NK-92 treated with Interleukin-12 subunit alpha and Interleukin-12 subunit beta, amount 100 ng/mL, for 24 hours (cell line): ENCODE results near the gene HBM.
"Not testable (repeated sequence)": the region's sequence is repeated elsewhere in the genome, so short reads cannot be mapped to it uniquely, and the experiment has no call there.

Source experiments
- DNase-seq: peaks from one replicate; lab custom pipeline; 2025; lab: John Stamatoyannopoulos, UW

HBM gene

DNA sequence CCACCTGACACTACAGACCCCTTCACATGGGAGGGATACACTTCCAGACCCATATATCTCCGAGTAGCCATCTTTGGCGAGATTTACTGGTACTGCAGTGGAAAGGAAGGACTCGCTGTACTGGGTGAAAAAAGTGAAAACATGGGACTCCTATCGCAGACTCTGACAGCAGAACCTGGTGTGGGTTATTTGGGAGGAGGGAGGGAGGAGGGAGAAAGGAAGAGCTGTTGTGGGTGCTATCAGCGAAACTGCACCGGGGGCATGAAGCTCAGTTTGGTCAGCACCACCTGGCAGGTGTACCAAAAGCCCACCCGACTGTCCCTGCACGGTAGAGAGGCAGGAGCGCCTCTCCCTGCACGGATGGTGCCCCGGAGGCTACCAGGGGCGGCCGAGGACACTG, 19.4 kb downstream of the HBM start:
- DNase-seq: no peak

DNA sequence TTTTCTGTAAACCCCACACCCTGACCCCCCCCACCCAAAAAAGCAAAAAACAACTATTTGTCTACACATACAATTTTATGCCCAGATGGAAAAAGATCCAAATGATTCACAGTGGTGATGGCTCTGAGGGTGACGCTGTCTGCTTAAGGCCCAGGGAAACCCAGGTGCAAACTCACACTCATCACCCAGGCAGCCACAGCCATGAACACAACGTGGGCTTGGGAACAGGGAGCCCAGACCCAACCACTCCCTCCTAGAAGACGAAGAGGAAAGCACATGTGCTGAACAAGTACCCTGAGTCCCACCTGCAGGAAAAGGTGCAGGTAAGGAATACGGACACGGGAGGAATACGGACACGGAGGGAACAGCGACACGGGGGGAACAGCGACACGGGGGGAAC, 19.9 kb downstream of the HBM start:
- DNase-seq: no peak

DNA sequence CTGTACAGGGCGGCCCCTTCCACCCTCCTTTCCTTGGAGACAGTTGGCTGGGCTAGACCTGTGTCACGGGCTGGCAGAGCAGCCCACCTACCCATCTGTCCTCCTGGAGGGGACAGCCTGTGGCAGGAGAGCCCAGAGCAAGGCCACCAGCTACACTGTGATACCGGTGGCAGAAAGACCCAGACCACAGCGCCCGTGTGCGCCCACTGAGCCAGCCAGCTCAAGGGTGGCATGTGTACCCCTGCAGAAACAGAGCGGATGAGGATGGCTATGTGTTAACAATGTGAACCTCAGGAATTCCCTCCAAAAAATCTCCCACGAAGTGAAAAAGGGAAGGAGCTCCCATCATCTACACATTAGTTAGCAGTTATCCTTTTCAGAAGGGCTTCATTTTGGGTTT, 21.6 kb downstream of the HBM start:
- no peak for DNase-seq

DNA sequence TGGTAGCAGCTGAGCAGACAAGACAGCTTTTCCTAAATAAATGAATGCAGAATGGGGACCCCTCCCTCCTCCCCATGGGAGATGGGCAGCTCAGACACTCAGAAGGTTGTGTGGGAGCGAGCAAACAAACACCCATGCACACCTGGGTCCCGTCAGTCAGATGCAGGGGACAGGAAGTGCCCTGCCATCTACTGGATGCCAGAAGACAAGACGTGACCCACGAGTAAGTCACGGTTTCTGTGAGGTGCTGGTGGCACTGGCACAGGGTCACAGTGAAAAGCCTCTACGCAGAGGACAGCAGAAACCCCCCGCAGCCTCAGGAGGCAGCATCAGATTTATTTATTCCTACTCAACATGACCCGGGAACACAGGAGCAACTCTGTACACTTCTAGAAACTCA, 22.9 kb downstream of the HBM start:
- DNase-seq: no peak

DNA sequence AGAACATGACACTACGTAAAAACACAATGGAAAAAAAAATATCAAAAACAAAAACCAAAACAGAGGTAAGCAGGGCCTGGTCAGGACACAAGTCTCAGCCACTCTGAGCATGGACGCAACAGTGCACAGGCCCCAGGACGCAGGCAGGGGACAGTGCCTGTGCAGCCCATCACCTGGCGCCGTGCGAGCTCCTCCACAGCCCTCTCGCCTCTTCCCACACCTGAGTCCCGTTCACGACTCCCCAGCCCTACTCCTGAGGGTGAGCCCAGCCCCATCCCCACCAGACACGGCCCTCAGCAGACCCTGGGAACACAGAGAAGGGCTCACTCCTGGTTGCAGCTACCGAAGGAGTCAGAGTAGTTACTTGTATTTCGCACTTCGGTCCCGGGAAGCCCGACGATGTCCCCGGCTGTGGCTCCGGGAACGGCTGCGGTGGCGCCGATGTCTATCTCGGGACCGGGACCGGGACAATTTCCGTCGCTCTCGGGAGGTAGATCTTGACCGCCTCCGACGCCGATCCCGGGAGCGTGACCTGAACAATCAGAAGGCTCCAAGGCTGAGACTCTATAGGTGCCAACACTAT, 23.9 kb downstream of the HBM start:
- no peak for DNase-seq

DNA sequence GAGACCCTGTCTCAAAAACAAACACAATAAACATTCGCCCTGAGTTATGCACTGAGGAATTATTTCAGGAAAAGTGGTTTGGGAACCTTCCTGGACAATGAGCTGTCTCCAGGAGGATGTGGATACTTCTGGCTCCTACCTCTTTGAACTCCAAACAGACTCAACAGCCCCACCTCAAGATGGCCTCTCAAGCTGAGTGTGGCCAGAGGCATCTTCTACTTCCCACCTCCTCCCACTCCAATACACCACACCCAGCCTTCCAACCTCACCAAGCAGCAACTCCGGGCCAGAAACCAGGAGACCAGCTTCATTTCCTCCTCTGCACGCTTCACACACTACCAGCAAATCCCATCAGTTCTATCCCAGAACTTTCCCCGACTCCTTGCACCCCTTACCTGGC, 26.1 kb downstream of the HBM start:
- DNase-seq: no peak

DNA sequence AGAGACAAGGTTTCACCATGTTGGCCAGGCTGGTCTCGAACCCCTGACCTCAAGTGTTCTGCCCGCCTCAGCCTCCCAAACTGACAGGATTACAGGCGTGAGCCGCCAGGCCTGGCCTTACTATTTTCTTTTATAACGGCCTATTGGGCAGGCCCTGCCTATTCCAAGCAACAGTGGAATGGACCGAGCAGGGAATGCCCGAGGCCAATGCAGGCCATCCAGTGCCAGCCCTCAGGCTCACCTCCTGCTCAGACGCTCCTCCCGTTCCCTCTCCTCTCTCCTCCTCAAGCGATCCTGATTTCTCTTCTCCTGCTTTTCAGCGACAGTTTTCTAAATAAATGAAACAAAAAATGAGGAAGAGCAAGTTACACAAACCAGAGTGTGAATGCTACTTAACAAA, 26.9 kb downstream of the HBM start:
- no peak for DNase-seq

DNA sequence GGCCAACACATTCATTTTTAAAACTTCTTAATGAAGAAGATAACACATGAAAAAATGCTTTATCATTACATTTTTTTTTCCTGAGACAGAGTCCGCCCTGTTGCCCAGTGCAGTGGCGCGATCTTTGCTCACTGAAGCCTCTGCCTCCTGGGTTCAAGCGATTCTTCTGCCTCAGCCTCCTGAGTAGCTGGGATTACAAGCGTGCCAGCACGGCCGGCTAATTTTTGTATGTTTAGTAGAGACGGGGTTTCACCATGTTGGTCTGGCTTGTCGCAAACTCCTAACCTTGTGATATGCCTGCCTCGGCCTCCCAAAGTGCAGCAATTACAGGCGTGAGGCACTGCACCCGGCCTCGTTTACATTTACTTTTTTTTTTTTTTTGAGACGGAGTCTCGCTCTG, 27.7 kb downstream of the HBM start:
- no peak for DNase-seq

DNA sequence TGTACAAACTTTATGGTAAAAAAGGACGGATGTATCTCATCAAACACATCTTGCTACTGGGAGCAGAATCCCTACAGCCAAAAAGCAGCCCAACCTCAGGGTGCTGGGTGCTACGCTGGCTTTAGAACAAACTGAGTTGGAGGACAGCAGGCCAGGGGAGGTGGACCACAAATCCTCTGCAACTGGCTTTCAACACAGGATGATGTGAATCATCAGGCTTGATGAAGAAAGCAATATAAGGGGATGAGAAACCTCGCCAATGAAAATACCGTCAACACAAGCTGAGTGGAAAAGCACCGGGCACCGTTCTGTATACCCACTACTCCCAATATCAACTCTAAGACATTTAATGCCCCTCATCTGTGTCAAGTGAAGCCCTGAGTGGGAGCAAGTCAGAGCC, 28.7 kb downstream of the HBM start:
- no peak for DNase-seq

DNA sequence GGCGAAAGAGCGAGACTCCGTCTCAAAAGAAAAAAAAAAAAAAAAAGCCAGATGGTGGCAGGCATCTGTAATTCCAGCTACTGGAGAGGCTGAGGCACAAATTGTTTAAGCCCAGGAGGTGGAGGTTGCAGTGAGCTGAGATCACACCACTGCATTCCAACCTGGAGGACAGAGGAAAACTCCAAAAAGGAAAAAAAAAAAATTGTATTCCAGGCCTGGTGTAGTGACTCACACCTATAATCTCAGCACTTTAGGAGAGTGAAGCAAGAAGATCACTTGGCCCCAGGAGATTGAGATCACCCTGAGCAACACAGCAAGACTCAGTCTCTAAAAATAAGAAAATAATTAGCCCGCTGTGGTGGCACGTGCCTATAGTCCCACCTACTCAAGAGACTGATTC, 34.6 kb downstream of the HBM start:
- no peak for DNase-seq

DNA sequence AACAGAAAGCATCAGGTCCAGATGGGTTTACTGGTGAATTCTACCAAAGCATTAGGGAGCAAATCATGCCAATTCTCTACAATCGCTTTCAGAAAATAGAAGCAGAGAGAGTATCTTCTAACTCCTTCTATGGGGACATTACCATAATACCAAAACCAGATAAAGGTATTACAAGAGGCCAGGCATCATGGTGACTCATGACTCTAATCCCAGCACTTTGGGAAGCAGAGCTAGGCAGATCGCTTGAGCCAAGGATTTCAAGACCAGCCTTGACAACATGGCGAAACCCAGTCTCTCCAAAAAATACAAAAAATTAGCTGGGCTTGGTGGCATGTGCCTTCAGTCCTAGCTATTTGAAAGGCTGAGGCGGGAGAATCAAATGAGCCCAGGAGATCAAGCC, 37.5 kb downstream of the HBM start:
- DNase-seq: no peak

DNA sequence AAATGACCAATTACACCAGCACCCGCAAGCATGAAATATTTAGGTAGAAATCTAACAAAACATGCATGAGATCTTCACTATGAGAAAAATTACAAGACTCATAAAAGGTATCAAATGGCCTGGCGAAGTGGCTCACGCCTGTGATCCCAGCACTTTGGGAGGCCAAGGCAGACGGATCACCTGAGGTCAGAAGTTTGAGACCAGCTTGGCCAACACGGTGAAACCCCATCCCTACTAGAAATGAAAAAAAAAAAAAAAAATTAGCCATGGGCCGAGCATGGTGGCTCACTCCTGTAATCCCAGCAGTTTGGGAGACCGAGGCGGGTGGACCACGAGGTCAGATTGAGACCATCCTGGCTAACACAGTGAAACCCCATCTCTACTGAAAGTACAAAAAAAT, 38.3 kb downstream of the HBM start:
- not testable (repeated sequence) for DNase-seq

DNA sequence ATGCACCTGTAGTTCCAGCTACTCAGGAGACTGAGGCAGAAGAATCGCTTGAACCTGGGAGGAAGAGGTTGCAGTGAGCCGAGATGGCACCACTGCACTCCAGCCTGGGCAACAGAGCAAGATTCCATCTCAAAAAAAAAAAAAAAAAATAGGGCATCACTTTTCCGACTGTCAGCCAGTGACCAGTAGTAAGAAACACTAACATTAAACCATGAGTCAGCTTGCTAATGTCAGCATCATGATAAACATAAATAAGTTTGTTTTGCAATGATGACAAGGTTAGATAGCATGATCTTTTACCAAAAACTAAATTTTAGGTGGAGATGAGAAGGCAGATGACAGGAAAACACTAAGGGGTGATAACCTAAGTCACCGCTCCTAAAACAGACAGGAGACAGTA, 43.6 kb downstream of the HBM start:
- not testable (repeated sequence) for DNase-seq

DNA sequence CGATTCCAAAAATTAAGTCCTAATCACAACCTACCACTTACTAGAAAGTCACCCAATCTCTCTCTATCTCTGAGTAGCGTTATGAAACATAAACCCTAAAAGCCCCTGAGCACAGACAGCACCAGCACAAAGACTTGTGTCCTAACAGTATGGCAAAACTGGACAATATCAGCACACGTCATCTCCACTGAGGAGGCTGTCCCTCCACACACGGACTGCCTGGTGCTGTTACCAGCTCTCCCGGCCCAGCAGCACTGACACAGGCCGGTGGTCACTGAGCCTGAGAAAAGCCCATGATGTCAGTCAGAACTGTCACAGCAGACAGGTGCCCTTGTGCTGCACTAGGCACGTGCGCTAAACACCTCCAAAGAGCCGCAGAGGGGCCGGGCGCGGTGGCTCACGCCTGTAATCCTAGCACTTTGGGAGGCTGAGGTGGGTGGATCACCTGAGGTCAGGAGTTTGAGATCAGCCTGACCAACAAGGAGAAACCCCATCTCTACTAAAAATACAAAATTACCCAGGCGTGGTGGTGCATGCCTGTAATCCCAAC, 45.9 kb downstream of the HBM start:
- not testable (repeated sequence) for DNase-seq

DNA sequence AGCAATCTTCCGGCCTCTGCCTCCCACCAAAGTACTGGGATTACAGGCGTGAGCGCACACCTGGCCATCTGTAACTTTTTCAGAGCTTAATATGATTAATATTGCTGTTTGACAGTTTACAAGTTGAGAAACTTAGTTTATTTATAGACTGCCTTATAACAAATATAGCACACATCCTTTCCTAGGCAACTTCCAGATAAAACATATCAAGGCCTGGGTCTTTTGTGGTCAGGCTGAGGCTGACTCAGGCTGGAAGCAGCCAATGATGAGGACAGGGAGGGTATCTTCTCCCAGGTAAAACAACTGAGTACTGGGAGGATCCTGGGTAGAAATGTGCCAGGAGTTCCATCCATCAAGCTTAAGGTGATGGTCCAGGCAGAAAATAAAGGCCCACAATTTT, 47.2 kb downstream of the HBM start:
- no peak for DNase-seq
